Cardiac fibroblast (primary cell): ENCODE results near the gene LRP1B.

Experiments
- DNase-seq, 2 donors: peaks; one replicate each; pipeline versions ENCODE4 v3.0.0 to v3.0.0-alpha.2; 2010; ENCODE audit warnings: low read depth in 2 of 2
- H3K4me3 ChIP-seq, 2 donors: replicated peaks in 1 of 2; 1 replicate in 1 of 2; 2 replicates in 1 of 2; pipeline ENCODE4 v1.5.1; 2011; ENCODE audit warnings: low read depth in 2 of 2, low read length in 2 of 2, mild to moderate bottlenecking in 2 of 2, moderate library complexity in 1 of 2
- CTCF ChIP-seq: IDR thresholded peaks from one replicate; pipeline ENCODE4 v1.5.1; 2011; ENCODE audit warnings: low read depth, mild to moderate bottlenecking, low read length, inconsistent platforms

LRP1B gene

GRCh38 chr2:141417246-141417797, 713.5 kb downstream of the LRP1B start:
- no peak overlapping the region for H3K4me3 ChIP-seq
- DNase-seq, result peak in 1 of 2 donors; percentile 2
- no peak for TF ChIP-seq CTCF

GRCh38 chr2:141411419-141411818, 719.4 kb downstream of the LRP1B start:
- no peak for TF ChIP-seq CTCF
- no peak overlapping the region for H3K4me3 ChIP-seq
- DNase-seq, result no peak

GRCh38 chr2:141399270-141399669, 731.5 kb downstream of the LRP1B start:
- peak; percentile 12 to 48 for DNase-seq
- peak; percentile 24 for TF ChIP-seq CTCF
- H3K4me3 ChIP-seq, result no peak overlapping the region

GRCh38 chr2:141393214-141393545, 737.6 kb downstream of the LRP1B start:
- TF ChIP-seq CTCF, result no peak
- H3K4me3 ChIP-seq, result no peak overlapping the region
- DNase-seq, result peak; percentile 28 to 50

GRCh38 chr2:141392517-141393213, 738.2 kb downstream of the LRP1B start:
- no peak for TF ChIP-seq CTCF
- H3K4me3 ChIP-seq, result no peak overlapping the region
- peak; percentile 55 to 87 for DNase-seq

- no peak overlapping the region for H3K4me3 ChIP-seq
- DNase-seq, result no peak
- no peak for TF ChIP-seq CTCF
Observed at GRCh38 chr2:141386168-141386567, 744.6 kb downstream of the LRP1B start.

- no peak for TF ChIP-seq CTCF
- no peak overlapping the region for H3K4me3 ChIP-seq
- DNase-seq, result no peak
Observed at GRCh38 chr2:141384676-141385075, 746.1 kb downstream of the LRP1B start.
